Measurements from ENCODE around the gene PRKCZ.

The PRKCZ gene

GRCh38 chr1:2025491-2025981, 24.7 kb upstream of the PRKCZ start:
- no peak for DNase-seq

DNA sequence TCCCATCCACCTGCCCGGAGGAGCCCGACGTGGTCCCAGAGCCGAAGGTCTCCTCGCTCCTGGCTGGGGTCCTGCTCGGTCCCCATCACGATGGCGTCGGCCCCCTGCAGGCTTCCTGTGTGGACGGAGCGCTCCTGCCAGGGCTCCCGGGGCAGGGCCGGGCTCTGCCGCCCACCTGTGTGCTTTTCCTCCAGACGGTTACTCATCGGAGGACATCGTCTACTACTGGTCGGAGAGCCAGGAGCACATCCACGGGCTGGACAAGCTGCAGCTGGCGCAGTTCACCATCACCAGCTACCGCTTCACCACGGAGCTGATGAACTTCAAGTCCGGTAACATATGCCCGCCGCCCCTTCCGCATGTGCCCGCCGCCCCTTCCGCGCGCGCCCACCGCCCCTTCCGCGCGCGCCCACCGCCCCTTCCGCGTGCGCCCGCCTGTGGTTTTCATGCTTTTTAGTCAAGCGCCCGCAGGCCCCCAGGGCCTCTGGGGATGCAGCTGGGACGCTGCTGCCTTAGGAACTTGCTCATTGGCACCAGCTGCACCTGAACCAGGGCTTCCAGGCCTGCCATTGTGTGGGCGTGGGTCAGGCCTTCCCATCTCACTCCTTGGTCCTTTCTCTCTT, 22.1 kb upstream of the PRKCZ start:
- DNase-seq, result no peak

DNA sequence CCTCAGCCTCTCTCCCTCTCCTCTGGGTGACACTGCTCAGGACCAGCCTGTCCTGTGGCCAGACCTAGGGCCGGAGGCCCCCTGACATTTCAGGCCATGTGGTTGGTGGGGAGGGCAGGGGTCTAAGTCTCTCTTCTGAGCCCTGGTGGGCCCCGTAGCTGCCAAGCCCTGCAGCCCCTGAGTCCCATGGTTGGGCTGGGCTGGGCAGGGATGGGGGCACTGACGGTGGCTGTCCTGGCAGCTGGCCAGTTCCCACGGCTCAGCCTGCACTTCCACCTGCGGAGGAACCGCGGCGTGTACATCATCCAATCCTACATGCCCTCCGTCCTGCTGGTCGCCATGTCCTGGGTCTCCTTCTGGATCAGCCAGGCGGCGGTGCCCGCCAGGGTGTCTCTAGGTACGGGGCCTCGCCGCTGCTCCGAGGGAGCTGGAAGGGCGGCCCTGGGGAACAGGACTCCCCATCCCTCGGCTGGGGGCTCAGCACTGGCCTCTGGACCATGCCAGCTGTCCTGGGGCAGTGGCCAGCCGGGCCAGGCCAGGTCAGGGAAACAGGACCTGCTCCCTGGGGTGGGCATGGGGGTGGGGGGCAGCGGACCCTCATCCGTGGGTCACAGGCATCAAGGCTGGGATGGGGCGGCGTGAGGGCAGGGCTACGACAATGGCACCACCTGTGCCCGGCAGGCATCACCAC, 21.2 kb upstream of the PRKCZ start:
- DNase-seq, result no peak

GRCh38 chr1:2029561-2029960, 20.6 kb upstream of the PRKCZ start:
- DNase-seq, result no peak

GRCh38 chr1:2030076-2030871, 19.9 kb upstream of the PRKCZ start:
- no peak for DNase-seq

GRCh38 chr1:2031546-2032540, 18.4 kb upstream of the PRKCZ start:
- no peak for DNase-seq

DNA sequence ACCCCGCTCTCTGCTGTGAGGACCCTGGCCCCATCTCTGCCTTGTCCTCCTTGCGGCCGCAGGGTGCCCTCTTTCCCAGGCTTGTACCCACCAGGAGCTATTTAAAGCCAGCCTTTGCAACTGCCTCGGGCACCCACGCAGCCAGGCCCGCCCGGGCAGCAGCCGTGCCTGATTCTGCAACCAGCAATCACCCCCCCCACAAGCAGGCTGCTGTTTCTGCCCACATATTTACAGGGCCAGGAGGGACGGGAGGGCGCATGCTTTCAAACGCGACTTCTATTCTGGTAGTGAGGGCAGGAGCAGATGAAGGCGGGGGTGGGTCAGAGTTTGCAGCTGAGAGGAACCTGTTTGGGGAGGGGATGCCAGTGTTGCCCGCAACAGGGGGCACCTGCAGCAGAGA, 17.5 kb upstream of the PRKCZ start:
- DNase-seq, result no peak

DNA sequence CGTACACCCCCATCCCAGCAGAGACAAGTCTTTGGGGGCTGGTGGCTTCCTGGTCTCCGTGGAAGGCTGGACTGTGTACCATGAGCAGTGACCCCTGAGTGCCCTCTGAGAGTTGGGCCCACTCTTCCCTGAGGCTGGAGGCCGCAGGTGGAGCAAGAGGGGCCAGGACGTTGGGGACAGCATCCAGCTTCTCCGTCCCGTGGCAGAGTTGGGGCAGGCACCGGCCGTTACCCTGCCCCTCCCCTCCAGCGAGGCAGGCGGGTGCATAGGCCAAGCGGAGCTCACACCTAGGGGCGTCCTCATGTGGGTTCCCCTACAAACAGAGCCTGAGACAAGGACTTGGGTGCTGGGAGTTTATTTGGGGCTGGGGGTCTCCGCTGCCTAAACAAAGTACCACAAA, 17.0 kb upstream of the PRKCZ start:
- no peak for DNase-seq

DNA sequence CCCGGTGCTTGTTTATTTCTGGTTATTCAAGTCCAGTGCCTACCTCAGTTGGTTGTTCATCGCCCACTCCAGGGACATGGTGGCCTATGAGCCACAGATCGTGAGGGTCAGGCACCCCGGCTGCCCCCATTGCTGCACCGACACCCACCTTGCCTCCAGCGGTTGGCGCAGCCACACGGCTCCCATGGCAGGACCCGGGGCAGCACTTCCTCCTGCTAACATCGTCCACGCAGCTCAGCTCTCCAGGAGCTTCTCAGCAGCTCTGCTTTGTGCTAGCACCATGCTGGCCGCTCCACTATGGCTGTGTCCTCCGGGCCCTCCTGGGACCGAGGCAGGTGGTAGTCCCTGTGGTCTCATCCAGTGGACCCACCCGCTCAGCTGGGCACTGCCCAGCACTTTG, 13.9 kb upstream of the PRKCZ start:
- no peak for DNase-seq

DNA sequence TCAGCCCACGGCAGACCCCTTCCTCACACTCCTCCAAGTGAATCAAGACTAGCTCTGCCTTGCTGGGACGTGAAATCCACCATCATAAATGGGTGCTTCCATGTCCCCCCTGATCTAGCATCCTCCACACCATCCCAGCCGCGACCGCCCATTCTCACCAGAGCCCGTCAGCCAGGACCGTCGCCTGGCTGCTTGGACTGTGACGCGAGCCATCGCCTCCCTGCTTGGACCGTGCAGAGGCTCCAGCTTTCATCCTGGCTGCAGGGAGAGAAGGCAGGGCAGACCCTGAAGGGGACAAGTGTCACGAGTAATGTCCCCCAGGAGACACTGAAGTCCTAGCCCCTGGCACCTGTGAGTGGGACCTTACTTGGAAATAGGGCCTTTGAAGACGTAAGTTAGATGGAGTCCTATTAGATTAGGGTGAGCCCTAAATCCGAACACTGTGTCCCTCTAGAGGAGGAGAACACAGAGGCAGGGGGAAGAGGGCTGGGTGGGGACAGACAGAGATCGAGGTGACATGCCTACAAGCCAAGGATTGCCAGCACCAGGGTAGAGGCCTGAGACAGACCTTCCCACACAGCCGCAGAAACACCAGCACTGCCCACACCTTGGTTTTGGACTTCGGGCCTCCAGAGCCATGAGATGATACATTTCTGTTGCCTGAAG, 12.8 kb upstream of the PRKCZ start:
- no peak for DNase-seq

- no peak for DNase-seq
Observed at GRCh38 chr1:2038229-2038628, 12.0 kb upstream of the PRKCZ start.

DNA sequence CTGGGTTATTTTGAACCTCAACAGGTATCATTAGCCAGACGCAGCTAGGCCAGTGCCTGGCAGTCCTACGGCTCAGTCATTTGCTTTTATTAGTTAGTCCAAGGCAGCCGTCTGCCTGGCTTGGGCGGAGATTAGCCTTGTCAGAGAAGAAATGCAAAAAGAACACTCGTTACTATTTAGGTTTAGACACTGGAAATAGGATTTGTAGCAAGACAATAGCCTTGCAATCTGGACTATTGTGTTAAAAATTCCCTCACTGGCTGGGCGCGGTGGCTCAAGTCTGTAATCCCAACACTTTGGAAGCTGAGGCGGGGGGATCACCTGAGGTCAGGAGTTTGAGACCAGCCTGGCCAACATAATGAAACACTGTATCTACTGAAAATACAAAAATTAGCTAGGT, 11.0 kb upstream of the PRKCZ start:
- DNase-seq, result no peak

DNA sequence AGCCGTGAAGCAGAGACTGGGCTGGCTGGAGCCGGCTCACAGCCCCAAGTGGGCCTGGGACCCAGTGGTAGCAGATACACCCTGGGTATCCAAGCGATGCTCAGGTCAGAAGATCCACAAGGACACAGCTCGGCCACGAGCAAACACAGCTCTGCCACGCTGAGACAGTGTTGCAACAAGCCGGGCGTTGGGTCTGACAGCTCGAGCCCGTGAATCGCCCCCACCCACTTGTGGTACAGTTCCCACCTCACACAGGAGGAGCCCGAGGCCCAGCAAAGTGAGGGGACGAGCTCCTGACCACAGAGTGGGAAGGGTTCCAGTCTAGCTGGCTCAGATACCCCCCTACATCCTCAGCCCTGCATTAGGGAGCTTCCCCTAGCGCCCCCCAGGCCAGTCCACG, 8.9 kb upstream of the PRKCZ start:
- DNase-seq, result no peak

DNA sequence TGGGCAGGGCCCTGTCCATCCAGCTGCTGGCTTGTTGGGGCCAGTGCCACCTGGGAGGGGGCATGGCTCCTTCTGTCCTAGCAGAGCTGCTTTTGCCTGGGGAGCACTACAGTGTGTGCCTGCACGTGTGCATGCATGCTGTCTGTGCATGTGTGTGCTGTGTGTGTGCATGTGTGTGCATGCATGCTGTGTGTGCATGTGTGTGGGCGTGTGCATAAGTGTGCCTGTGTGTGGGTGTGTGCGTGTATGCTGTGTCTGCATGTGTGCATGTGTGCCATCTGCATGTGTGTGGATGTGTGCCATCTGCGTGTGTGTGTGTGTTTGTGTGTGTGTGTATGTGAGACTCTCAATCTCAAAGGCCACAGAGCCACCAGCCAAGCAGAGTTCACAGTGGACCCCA, 8.3 kb upstream of the PRKCZ start:
- no peak for DNase-seq

- DNase-seq, result peak in 1 of 3 experiments; percentile 8
Observed at GRCh38 chr1:2042830-2043773, 7.1 kb upstream of the PRKCZ start.

DNA sequence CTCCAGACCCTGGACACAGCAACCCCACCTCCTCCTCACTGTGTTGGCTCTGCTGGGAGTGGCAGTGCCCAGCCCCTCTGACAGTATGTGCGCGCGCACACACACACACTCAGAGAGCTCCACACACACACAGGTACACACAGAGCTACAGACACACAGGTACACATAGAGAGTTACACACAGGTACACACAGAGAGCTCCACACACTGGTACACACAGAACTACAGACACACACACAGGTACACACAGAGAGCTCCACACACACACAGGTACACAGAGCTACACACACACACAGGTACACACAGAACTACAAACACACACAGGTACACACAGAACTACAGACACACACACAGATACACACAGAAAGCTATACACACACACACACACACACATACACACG, 6.3 kb upstream of the PRKCZ start:
- no peak for DNase-seq

- peak; percentile 44 to 63 (median 62) for DNase-seq
Observed at GRCh38 chr1:2044510-2045319, 5.5 kb upstream of the PRKCZ start.

GRCh38 chr1:2045468-2046173, 4.6 kb upstream of the PRKCZ start:
- no peak for DNase-seq
